Esophagus squamous epithelium (tissue), 4 donors: ENCODE data around the gene PTPRD.

ENCODE experiments used
- POLR2A ChIP-seq, 4 donors: fragments of 450-650 bp; IDR thresholded peaks; one replicate each; pipeline ENCODE4 v1.6.1; 2017; ENCODE audit warnings: antibody characterized with exemption in 4 of 4, mild to moderate bottlenecking in 4 of 4, moderate library complexity in 3 of 4
- TF ChIP-seq, protein P1 (sequence below), 6 experiments: fragments of 450-650 bp in 4 of 6; fragments of 200-600 bp in 2 of 6; sonication (generic) in 2 of 6; IDR thresholded peaks; one replicate each; pipeline ENCODE4 v1.5.1; 2016 to 2019; ENCODE audit warnings: antibody characterized with exemption in 6 of 6, mild to moderate bottlenecking in 4 of 6, moderate library complexity in 4 of 6

DNA sequence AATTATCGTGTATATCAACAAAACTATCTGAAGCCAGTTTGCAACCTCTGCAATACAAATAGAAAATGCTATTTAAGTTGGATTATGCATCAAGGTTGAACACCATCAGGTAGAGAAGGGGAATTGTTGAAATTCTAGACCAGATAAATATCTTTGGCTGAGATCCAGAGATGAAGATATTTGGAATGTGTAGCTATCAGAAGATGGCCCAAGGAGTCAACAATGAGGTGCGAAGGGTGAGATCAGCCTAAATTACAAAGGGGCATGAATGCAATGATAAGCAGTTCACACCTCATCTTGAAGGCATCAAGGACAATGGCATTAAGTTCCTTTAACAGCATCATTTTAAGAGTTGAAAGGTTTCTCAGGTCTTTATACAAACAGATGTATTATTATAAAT, 2241.1 kb downstream of the PTPRD start:
- TF ChIP-seq, protein P1, sequence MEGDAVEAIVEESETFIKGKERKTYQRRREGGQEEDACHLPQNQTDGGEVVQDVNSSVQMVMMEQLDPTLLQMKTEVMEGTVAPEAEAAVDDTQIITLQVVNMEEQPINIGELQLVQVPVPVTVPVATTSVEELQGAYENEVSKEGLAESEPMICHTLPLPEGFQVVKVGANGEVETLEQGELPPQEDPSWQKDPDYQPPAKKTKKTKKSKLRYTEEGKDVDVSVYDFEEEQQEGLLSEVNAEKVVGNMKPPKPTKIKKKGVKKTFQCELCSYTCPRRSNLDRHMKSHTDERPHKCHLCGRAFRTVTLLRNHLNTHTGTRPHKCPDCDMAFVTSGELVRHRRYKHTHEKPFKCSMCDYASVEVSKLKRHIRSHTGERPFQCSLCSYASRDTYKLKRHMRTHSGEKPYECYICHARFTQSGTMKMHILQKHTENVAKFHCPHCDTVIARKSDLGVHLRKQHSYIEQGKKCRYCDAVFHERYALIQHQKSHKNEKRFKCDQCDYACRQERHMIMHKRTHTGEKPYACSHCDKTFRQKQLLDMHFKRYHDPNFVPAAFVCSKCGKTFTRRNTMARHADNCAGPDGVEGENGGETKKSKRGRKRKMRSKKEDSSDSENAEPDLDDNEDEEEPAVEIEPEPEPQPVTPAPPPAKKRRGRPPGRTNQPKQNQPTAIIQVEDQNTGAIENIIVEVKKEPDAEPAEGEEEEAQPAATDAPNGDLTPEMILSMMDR (IDR thresholded peaks at IDR 0.05): no peak
- TF ChIP-seq POLR2A (IDR thresholded peaks at IDR 0.05): no peak
